ENCODE measurements around the gene PPARA. TPM values are rescaled to one million over a fixed set of nuclear protein-coding genes. Genes with fewer than 3 reads are reported as not detected.

Gene PPARA
- polyA plus RNA-seq, 1 donor from 2014 or later = 0.43 TPM

DNA sequence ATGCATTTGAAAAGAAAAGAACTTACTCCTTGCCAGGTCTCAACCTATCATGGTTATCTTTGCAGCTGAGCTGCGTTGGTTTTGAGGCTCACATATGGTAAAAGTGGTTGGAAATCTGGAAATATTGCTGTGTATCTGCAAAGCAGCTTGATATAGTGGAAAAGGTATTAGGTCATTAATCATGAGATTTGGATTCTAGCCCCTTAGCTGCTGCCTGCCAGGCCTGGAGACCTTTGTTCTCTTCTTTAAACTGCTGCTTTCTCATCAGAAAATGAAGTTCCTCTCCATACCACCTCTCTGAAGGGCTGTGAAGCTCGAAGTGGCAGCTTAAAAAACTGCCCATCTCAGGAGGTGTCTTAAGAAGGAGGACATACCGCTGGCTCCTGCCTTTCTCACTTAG lies 5.7 kb downstream of the PPARA start:
- no peak overlapping the region for H3K27ac ChIP-seq (ENCODE audit: low read length)

DNA sequence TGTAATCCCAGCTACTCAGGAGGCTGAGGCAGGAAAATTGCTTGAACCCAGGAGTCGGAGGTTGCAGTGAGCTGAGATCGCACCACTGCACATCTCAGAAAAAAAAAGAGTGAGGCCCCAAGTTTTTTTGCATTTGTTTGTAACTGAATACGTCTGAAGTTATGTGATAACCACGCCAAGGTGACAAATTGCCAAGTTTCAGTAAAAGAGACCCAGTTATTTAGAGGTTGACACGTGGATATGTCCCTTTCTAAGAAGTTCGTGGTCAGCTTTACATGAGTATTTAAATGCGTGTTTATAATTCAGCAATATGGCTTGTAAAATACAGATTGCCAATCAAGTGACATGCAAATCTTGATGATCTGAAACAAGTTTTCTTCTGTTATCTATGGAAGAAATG lies 8.0 kb downstream of the PPARA start:
- no peaks in the 10 kb centered on the region for H3K27me3 ChIP-seq (ENCODE audit: insufficient read depth, low read depth, low read length)
- H2AFZ ChIP-seq (ENCODE audit: low read depth, low read length) = no peak overlapping the region
- no peaks in the 10 kb centered on the region for H3K9me3 ChIP-seq (ENCODE audit: low read length)
- no peaks in the 10 kb centered on the region for H4K20me1 ChIP-seq (ENCODE audit: insufficient read depth)
- H3K79me2 ChIP-seq (replicated peaks; ENCODE audit: insufficient read depth, low read length) = no peaks in the 10 kb centered on the region
- no peak overlapping the region for H3K27ac ChIP-seq (ENCODE audit: low read length)
- H3K4me2 ChIP-seq (ENCODE audit: low read length) = no peak overlapping the region
- no peak overlapping the region for H3K4me3 ChIP-seq (ENCODE audit: low read length)
- H3K9ac ChIP-seq (ENCODE audit: low read length) = no peak overlapping the region
- H3K36me3 ChIP-seq (ENCODE audit: insufficient read depth, low read length) = no peaks in the 10 kb centered on the region
- H3K9me2 ChIP-seq (ENCODE audit: insufficient read depth, low read length) = no peaks in the 10 kb centered on the region
- no peaks in the 10 kb centered on the region for H3F3A ChIP-seq (ENCODE audit: insufficient read depth, low read length, poor library complexity, severe bottlenecking)
- TF ChIP-seq EP300 (conservative IDR thresholded peaks at IDR 0.05; ENCODE audit: poor library complexity, severe bottlenecking) = no peak
- TF ChIP-seq, protein P1, sequence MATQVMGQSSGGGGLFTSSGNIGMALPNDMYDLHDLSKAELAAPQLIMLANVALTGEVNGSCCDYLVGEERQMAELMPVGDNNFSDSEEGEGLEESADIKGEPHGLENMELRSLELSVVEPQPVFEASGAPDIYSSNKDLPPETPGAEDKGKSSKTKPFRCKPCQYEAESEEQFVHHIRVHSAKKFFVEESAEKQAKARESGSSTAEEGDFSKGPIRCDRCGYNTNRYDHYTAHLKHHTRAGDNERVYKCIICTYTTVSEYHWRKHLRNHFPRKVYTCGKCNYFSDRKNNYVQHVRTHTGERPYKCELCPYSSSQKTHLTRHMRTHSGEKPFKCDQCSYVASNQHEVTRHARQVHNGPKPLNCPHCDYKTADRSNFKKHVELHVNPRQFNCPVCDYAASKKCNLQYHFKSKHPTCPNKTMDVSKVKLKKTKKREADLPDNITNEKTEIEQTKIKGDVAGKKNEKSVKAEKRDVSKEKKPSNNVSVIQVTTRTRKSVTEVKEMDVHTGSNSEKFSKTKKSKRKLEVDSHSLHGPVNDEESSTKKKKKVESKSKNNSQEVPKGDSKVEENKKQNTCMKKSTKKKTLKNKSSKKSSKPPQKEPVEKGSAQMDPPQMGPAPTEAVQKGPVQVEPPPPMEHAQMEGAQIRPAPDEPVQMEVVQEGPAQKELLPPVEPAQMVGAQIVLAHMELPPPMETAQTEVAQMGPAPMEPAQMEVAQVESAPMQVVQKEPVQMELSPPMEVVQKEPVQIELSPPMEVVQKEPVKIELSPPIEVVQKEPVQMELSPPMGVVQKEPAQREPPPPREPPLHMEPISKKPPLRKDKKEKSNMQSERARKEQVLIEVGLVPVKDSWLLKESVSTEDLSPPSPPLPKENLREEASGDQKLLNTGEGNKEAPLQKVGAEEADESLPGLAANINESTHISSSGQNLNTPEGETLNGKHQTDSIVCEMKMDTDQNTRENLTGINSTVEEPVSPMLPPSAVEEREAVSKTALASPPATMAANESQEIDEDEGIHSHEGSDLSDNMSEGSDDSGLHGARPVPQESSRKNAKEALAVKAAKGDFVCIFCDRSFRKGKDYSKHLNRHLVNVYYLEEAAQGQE (IDR thresholded peaks at IDR 0.05; ENCODE audit: borderline replicate concordance) = no peak
- no peak for TF ChIP-seq SMC3 (conservative IDR thresholded peaks at IDR 0.05; ENCODE audit: poor library complexity)
- no peak for TF ChIP-seq MXI1 (conservative IDR thresholded peaks at IDR 0.05; ENCODE audit: poor library complexity, severe bottlenecking)
- no peak for TF ChIP-seq TAF1 (IDR thresholded peaks at IDR 0.05; ENCODE audit: low read depth)
- TF ChIP-seq POLR2AphosphoS5 (IDR thresholded peaks at IDR 0.05) = no peak
- no peak for TF ChIP-seq EZH2 (IDR thresholded peaks at IDR 0.05; ENCODE audit: borderline replicate concordance, insufficient read depth, low read length, poor library complexity, severe bottlenecking)
- TF ChIP-seq, protein P2, sequence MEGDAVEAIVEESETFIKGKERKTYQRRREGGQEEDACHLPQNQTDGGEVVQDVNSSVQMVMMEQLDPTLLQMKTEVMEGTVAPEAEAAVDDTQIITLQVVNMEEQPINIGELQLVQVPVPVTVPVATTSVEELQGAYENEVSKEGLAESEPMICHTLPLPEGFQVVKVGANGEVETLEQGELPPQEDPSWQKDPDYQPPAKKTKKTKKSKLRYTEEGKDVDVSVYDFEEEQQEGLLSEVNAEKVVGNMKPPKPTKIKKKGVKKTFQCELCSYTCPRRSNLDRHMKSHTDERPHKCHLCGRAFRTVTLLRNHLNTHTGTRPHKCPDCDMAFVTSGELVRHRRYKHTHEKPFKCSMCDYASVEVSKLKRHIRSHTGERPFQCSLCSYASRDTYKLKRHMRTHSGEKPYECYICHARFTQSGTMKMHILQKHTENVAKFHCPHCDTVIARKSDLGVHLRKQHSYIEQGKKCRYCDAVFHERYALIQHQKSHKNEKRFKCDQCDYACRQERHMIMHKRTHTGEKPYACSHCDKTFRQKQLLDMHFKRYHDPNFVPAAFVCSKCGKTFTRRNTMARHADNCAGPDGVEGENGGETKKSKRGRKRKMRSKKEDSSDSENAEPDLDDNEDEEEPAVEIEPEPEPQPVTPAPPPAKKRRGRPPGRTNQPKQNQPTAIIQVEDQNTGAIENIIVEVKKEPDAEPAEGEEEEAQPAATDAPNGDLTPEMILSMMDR (IDR thresholded peaks at IDR 0.05; ENCODE audit: poor library complexity, severe bottlenecking) = no peak
- TF ChIP-seq RAD21 (conservative IDR thresholded peaks at IDR 0.05) = no peak

More for the DNA sequence above, 5.7 kb downstream of the PPARA start:
- H3K4me2 ChIP-seq (ENCODE audit: low read length) = no peak overlapping the region
- no peak overlapping the region for H3K4me3 ChIP-seq (ENCODE audit: low read length)
- H3K9me2 ChIP-seq (ENCODE audit: insufficient read depth, low read length) = no peaks in the 10 kb centered on the region
- no peaks in the 10 kb centered on the region for H3K79me2 ChIP-seq (replicated peaks; ENCODE audit: insufficient read depth, low read length)
- H4K20me1 ChIP-seq (ENCODE audit: insufficient read depth) = no peaks in the 10 kb centered on the region
- no peaks in the 10 kb centered on the region for H3K9me3 ChIP-seq (ENCODE audit: low read length)
- TF ChIP-seq EP300 (conservative IDR thresholded peaks at IDR 0.05; ENCODE audit: poor library complexity, severe bottlenecking) = no peak
- TF ChIP-seq, protein P2 (IDR thresholded peaks at IDR 0.05; ENCODE audit: poor library complexity, severe bottlenecking) = no peak
- TF ChIP-seq MXI1 (conservative IDR thresholded peaks at IDR 0.05; ENCODE audit: poor library complexity, severe bottlenecking) = no peak
- TF ChIP-seq EZH2 (IDR thresholded peaks at IDR 0.05; ENCODE audit: borderline replicate concordance, insufficient read depth, low read length, poor library complexity, severe bottlenecking) = no peak
- no peak for TF ChIP-seq SMC3 (conservative IDR thresholded peaks at IDR 0.05; ENCODE audit: poor library complexity)
- TF ChIP-seq RAD21 (conservative IDR thresholded peaks at IDR 0.05) = no peak
- TF ChIP-seq TAF1 (IDR thresholded peaks at IDR 0.05; ENCODE audit: low read depth) = no peak
- TF ChIP-seq, protein P1 (IDR thresholded peaks at IDR 0.05; ENCODE audit: borderline replicate concordance) = no peak
- no peak for TF ChIP-seq POLR2AphosphoS5 (IDR thresholded peaks at IDR 0.05)
- H3K36me3 ChIP-seq (ENCODE audit: insufficient read depth, low read length) = no peaks in the 10 kb centered on the region
- peaks cover 18% of the 10 kb centered on the region for H3K27me3 ChIP-seq (ENCODE audit: insufficient read depth, low read depth, low read length)
- no peaks in the 10 kb centered on the region for H3F3A ChIP-seq (ENCODE audit: insufficient read depth, low read length, poor library complexity, severe bottlenecking)
- no peak overlapping the region for H3K9ac ChIP-seq (ENCODE audit: low read length)
- H2AFZ ChIP-seq (ENCODE audit: low read depth, low read length) = no peak overlapping the region
